GM12878 (cell line): ENCODE results near the gene GLMP. TPM values are rescaled to one million over a fixed set of nuclear protein-coding genes. Genes with fewer than 3 reads are reported as not detected.

ENCODE experiments used
- ASH2L ChIP-seq: fragments of 300-600, 200-600 bp; sonication (generic); IDR thresholded peaks from 2 replicates; pipeline ENCODE4 v1.6.1; 2017; ENCODE audit warnings: low read depth, mild to moderate bottlenecking, borderline replicate concordance
- BCL11A ChIP-seq: IDR thresholded peaks from 2 replicates; pipeline ENCODE4 v1.6.1; 2011; ENCODE audit warnings: low read depth, low read length
- CBX5 ChIP-seq: sonication (generic); IDR thresholded peaks from 2 replicates; pipeline ENCODE4 v1.6.1; 2016; ENCODE audit warnings: low read depth, moderate library complexity, mild to moderate bottlenecking, inconsistent platforms
- DPF2 ChIP-seq: fragments of 450-650 bp; IDR thresholded peaks from 2 replicates; pipeline ENCODE4 v1.6.1; 2017; ENCODE audit warnings: mild to moderate bottlenecking
- FOS ChIP-seq: IDR thresholded peaks from 3 replicates; pipeline ENCODE4 v1.6.1; 2011; ENCODE audit warnings: borderline replicate concordance; ENCODE audit not compliant: insufficient read length; ENCODE audit errors: extremely low read depth
- JUNB ChIP-seq: IDR thresholded peaks from 2 replicates; pipeline ENCODE4 v1.6.1; 2016; ENCODE audit warnings: antibody characterized with exemption, mild to moderate bottlenecking
- KAT2A ChIP-seq: conservative IDR thresholded peaks from 2 replicates; pipeline ENCODE4 v1.6.1; 2011; ENCODE audit warnings: low read depth, low read length; ENCODE audit not compliant: control insufficient read depth
- PAX5 ChIP-seq: IDR thresholded peaks from 2 replicates; pipeline ENCODE4 v1.6.1; 2011; ENCODE audit warnings: low read depth, low read length, borderline replicate concordance
- PML ChIP-seq: IDR thresholded peaks from 2 replicates; pipeline ENCODE4 v1.6.1; 2012; ENCODE audit warnings: low read length, inconsistent platforms
- POLR2AphosphoS2 ChIP-seq: IDR thresholded peaks from 2 replicates; pipeline ENCODE4 v1.6.1; 2011; ENCODE audit warnings: low read depth, mild to moderate bottlenecking, low read length, improper control_type of control experiment, moderate library complexity
- POU2F2 ChIP-seq: IDR thresholded peaks from 3 replicates; pipeline ENCODE4 v1.6.1; 2011; ENCODE audit warnings: low read depth, mild to moderate bottlenecking, low read length, borderline replicate concordance
- RB1 ChIP-seq: fragments of 450-650 bp; formaldehyde crosslinking; IDR thresholded peaks from 2 replicates; pipeline ENCODE4 v1.6.1; 2017; ENCODE audit warnings: mild to moderate bottlenecking, borderline replicate concordance
- RFX5 ChIP-seq: IDR thresholded peaks from 2 replicates; pipeline ENCODE4 v1.6.1; 2011; ENCODE audit warnings: low read depth, low read length, improper control_type of control experiment
- SIN3A ChIP-seq: IDR thresholded peaks from 2 replicates; pipeline ENCODE4 v1.6.1; 2012; ENCODE audit warnings: low read depth, low read length, improper control_type of control experiment
- SMAD1 ChIP-seq: fragments of 450-650 bp; IDR thresholded peaks from 2 replicates; pipeline ENCODE4 v1.6.1; 2018; ENCODE audit warnings: mild to moderate bottlenecking, low read depth; ENCODE audit not compliant: partially characterized antibody
- SMARCA5 ChIP-seq: fragments of 450-650 bp; IDR thresholded peaks from 2 replicates; pipeline ENCODE4 v1.6.1; 2017; ENCODE audit warnings: mild to moderate bottlenecking
- ZBED1 ChIP-seq: IDR thresholded peaks from 2 replicates; pipeline ENCODE4 v1.6.1; 2016; ENCODE audit warnings: borderline replicate concordance
- ZBTB11 ChIP-seq: fragments of 450-650 bp; formaldehyde crosslinking; IDR thresholded peaks from 2 replicates; pipeline ENCODE4 v1.5.0; 2022; ENCODE audit warnings: mild to moderate bottlenecking, missing genetic modification characterization
- ZBTB33 ChIP-seq: fragments of 450-650 bp; IDR thresholded peaks from 2 replicates; pipeline ENCODE4 v1.6.1; 2017; ENCODE audit warnings: mild to moderate bottlenecking
- ZNF24 ChIP-seq: fragments of 450-650 bp; IDR thresholded peaks from 2 replicates; pipeline ENCODE4 v1.6.1; 2017; ENCODE audit warnings: antibody characterized with exemption, mild to moderate bottlenecking
- ZNF274 ChIP-seq: IDR thresholded peaks from one replicate; pipeline ENCODE4 v1.8.0; 2011; ENCODE audit not compliant: insufficient read length, insufficient read depth
- polyA plus RNA-seq, 11 experiments: library from polyadenylated mRNA; depleted of rRNA in 4 of 11; unstranded in 6 of 11; stranded (reverse) in 5 of 11; fragments of >200 nt; fragmentation: Nextera tagmentation in 4 of 11; fragmentation: Illumina TruSeq in 1 of 11; extraction: Ambion mirVana in 4 of 11; extraction: Trizol in 1 of 11; gene quantifications; 1 replicate in 1 of 11; 2 replicates in 10 of 11; pipeline versions ENCODE4 v1.2.1 to v1.2.3, GENCODE V29; 2011 to 2016; ENCODE audit warnings: inconsistent platforms in 2 of 11, missing spikeins in 2 of 11, low read depth in 1 of 11
- total RNA-seq, 4 experiments: library from RNA; depleted of rRNA in 3 of 4; stranded (reverse); fragments of >200 nt in 3 of 4; fragmentation: Illumina TruSeq in 1 of 4; extraction: Trizol in 1 of 4; gene quantifications; 2 replicates each; pipeline versions ENCODE4 v1.2.1 to v1.2.3, GENCODE V29; 2013 to 2021
- TF ChIP-seq, protein P1 (sequence below): fragments of 450-650 bp; IDR thresholded peaks from 2 replicates; pipeline ENCODE4 v1.6.1; 2017; ENCODE audit warnings: mild to moderate bottlenecking, moderate library complexity

The GLMP gene
- total and polyA plus RNA-seq, 10 of the 15 experiments (the other 5 are each of a cell fraction or from before 2014, with no cell fraction given), result 4.4 to 30.0 (median 19.5) TPM

GRCh38 chr1:156338180-156338976 is 42.9 kb upstream of the GLMP start, which contains the start of the genes CCT3 and TSACC (continued):
- TF ChIP-seq ZBTB33 (no peak), ZNF274 (no peak), KAT2A (no peak), FOS (peak; percentile 78), BCL11A (0 out of 2 replicates have a peak, but pooled peaks have one; percentile 25), JUNB (no peak), PML (peak; percentile 90), ASH2L (no peak), SIN3A (peak; percentile 81), PAX5 (peak; percentile 80), POLR2AphosphoS2 (0 out of 2 replicates have a peak, but pooled peaks have one; percentile 56), RFX5 (peak; percentile 69; the same call in 1 of the 2 replicates), SMARCA5 (0 out of 2 replicates have a peak, but pooled peaks have one; percentile 24), CBX5 (no peak), ZNF24 (no peak), ZBTB11 (CRISPR knock-in tag) (no peak), DPF2 (peak; percentile 98), RB1 (no peak), ZBED1 (peak; percentile 99), SMAD1 (peak; percentile 77), POU2F2 (no peak; the same call in 2 of the 3 replicates)
- TF ChIP-seq, protein P1, sequence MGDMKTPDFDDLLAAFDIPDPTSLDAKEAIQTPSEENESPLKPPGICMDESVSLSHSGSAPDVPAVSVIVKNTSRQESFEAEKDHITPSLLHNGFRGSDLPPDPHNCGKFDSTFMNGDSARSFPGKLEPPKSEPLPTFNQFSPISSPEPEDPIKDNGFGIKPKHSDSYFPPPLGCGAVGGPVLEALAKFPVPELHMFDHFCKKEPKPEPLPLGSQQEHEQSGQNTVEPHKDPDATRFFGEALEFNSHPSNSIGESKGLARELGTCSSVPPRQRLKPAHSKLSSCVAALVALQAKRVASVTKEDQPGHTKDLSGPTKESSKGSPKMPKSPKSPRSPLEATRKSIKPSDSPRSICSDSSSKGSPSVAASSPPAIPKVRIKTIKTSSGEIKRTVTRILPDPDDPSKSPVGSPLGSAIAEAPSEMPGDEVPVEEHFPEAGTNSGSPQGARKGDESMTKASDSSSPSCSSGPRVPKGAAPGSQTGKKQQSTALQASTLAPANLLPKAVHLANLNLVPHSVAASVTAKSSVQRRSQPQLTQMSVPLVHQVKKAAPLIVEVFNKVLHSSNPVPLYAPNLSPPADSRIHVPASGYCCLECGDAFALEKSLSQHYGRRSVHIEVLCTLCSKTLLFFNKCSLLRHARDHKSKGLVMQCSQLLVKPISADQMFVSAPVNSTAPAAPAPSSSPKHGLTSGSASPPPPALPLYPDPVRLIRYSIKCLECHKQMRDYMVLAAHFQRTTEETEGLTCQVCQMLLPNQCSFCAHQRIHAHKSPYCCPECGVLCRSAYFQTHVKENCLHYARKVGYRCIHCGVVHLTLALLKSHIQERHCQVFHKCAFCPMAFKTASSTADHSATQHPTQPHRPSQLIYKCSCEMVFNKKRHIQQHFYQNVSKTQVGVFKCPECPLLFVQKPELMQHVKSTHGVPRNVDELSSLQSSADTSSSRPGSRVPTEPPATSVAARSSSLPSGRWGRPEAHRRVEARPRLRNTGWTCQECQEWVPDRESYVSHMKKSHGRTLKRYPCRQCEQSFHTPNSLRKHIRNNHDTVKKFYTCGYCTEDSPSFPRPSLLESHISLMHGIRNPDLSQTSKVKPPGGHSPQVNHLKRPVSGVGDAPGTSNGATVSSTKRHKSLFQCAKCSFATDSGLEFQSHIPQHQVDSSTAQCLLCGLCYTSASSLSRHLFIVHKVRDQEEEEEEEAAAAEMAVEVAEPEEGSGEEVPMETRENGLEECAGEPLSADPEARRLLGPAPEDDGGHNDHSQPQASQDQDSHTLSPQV, result no peak
